HEK293T (cell line): ENCODE data around the gene PROM2.

Experiments used
- BHLHE40 ChIP-seq: fragments of 450-650 bp; IDR thresholded peaks from 2 replicates; pipeline ENCODE4 v1.6.1; 2016; ENCODE audit warnings: mild to moderate bottlenecking, moderate library complexity, borderline replicate concordance
- ELF4 ChIP-seq: fragments of 450-650 bp; IDR thresholded peaks from 2 replicates; pipeline ENCODE4 v1.6.1; 2017; ENCODE audit warnings: antibody characterized with exemption
- FOXA1 ChIP-seq: fragments of 450-650 bp; IDR thresholded peaks from 2 replicates; pipeline ENCODE4 v1.6.1; 2016; ENCODE audit warnings: mild to moderate bottlenecking
- FOXM1 ChIP-seq: fragments of 450-650 bp; IDR thresholded peaks from 2 replicates; pipeline ENCODE4 v1.6.1; 2017; ENCODE audit warnings: mild to moderate bottlenecking, borderline replicate concordance
- HDGF ChIP-seq: fragments of 450-650 bp; IDR thresholded peaks from 2 replicates; pipeline ENCODE4 v1.6.1; 2017; ENCODE audit warnings: antibody characterized with exemption, borderline replicate concordance
- L3MBTL2 ChIP-seq: fragments of 450-650 bp; conservative IDR thresholded peaks from 2 replicates; pipeline ENCODE4 v1.6.1; 2016; ENCODE audit warnings: mild to moderate bottlenecking
- LEF1 ChIP-seq: fragments of 450-650 bp; IDR thresholded peaks from 2 replicates; pipeline ENCODE4 v1.6.1; 2017; ENCODE audit warnings: mild to moderate bottlenecking, borderline replicate concordance
- NFRKB ChIP-seq: fragments of 450-650 bp; IDR thresholded peaks from 2 replicates; pipeline ENCODE4 v1.6.1; 2016; ENCODE audit warnings: mild to moderate bottlenecking, moderate library complexity
- SP1 ChIP-seq: fragments of 450-650 bp; IDR thresholded peaks from 2 replicates; pipeline ENCODE4 v1.6.1; 2017
- SUZ12 ChIP-seq: fragments of 450-650 bp; IDR thresholded peaks from 2 replicates; pipeline ENCODE4 v1.6.1; 2016; ENCODE audit warnings: mild to moderate bottlenecking
- TARDBP ChIP-seq: fragments of 450-650 bp; IDR thresholded peaks from 2 replicates; pipeline ENCODE4 v1.6.1; 2016
- ZNF384 ChIP-seq: fragments of 450-650 bp; IDR thresholded peaks from 2 replicates; pipeline ENCODE4 v1.6.1; 2016
- TF ChIP-seq, protein P1 (sequence below): fragments of 450-650 bp; IDR thresholded peaks from 2 replicates; pipeline ENCODE4 v1.6.1; 2016

DNA sequence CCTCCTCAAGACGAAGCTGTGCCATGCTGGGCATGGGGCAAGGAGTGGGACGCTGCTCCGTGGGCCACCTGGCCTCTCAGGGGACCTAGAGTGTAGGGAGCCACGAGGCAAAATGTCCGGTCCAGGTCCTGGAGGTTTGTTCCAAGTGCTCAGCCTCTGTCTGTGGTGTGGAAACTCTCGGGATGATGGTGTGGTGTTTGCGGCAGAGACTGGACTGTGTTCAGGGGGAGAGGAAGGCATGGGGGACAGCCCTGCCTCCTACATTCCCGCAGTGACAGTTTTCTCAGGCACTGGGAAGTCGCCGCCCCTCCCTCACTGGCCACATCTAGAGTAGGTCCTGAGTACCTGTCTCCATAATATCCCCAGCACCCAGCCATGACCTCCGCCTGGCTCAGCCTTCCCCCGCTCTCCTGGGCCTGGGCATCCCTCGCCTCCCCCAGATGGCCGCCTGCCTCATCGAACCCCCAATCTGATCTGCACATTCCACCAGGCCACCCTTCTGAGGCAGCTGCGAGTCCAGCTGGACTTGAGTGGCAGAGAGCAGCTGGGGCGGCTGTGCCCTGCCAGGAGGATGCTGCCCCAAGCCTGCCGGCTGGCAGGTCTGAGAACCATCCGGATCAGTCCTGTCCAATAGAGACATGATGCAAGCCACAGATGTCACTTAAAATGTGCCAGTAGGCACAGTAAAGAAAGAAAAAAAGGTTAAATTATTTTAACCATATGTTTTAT is 29.1 kb downstream of the PROM2 start:
- TF ChIP-seq ELF4 (no peak), FOXA1 (no peak), BHLHE40 (no peak), FOXM1 (no peak), TARDBP (no peak), NFRKB (no peak), HDGF (no peak), SUZ12 (no peak), L3MBTL2 (no peak), LEF1 (no peak), SP1 (no peak), ZNF384 (no peak)
- TF ChIP-seq, protein P1, sequence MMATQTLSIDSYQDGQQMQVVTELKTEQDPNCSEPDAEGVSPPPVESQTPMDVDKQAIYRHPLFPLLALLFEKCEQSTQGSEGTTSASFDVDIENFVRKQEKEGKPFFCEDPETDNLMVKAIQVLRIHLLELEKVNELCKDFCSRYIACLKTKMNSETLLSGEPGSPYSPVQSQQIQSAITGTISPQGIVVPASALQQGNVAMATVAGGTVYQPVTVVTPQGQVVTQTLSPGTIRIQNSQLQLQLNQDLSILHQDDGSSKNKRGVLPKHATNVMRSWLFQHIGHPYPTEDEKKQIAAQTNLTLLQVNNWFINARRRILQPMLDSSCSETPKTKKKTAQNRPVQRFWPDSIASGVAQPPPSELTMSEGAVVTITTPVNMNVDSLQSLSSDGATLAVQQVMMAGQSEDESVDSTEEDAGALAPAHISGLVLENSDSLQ, result no peak
